ENCODE data around the gene ENPP3.

DNA sequence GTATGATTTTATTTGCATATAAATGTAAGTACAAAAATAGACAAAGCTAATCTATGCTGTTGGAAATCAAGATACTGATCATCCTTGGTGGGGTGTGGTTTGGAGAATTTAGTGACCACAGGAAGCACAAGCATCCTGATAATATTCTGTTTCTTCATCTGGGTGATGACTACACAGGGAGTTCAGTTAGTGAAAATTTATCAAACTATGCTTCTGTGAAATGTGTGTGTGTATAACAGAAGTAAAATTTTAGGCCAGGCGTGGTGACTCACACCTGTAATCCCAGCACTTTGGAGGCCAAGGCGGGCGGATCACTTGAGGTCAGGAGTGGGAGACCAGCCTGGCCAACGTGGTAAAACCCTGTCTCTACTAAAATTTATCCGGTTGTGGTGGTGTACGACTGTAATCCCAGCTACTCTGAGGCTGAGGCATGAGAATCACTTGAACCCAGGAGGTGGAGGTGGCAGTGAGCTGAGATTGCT is 20.6 kb downstream of the ENPP3 start:
- TF ChIP-seq, protein P1, sequence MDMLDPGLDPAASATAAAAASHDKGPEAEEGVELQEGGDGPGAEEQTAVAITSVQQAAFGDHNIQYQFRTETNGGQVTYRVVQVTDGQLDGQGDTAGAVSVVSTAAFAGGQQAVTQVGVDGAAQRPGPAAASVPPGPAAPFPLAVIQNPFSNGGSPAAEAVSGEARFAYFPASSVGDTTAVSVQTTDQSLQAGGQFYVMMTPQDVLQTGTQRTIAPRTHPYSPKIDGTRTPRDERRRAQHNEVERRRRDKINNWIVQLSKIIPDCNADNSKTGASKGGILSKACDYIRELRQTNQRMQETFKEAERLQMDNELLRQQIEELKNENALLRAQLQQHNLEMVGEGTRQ (IDR thresholded peaks at IDR 0.05; ENCODE audit: borderline replicate concordance, low read depth, low read length) = no peak
- TF ChIP-seq, protein P2, sequence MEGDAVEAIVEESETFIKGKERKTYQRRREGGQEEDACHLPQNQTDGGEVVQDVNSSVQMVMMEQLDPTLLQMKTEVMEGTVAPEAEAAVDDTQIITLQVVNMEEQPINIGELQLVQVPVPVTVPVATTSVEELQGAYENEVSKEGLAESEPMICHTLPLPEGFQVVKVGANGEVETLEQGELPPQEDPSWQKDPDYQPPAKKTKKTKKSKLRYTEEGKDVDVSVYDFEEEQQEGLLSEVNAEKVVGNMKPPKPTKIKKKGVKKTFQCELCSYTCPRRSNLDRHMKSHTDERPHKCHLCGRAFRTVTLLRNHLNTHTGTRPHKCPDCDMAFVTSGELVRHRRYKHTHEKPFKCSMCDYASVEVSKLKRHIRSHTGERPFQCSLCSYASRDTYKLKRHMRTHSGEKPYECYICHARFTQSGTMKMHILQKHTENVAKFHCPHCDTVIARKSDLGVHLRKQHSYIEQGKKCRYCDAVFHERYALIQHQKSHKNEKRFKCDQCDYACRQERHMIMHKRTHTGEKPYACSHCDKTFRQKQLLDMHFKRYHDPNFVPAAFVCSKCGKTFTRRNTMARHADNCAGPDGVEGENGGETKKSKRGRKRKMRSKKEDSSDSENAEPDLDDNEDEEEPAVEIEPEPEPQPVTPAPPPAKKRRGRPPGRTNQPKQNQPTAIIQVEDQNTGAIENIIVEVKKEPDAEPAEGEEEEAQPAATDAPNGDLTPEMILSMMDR (IDR thresholded peaks at IDR 0.05) = no peak
- TF ChIP-seq MXI1 (IDR thresholded peaks at IDR 0.05; ENCODE audit: low read depth, low read length) (no peak), JUND (IDR thresholded peaks at IDR 0.05) (no peak), EZH2phosphoT487 (IDR thresholded peaks at IDR 0.05; ENCODE audit: borderline replicate concordance, low read depth) (no peak), POLR2AphosphoS5 (IDR thresholded peaks at IDR 0.05; ENCODE audit: low read depth, low read length) (no peak), ELF1 (IDR thresholded peaks at IDR 0.05) (no peak), RXRA (IDR thresholded peaks at IDR 0.05; ENCODE audit: borderline replicate concordance, low read depth) (no peak), GABPA (IDR thresholded peaks at IDR 0.05; ENCODE audit: low read depth) (no peak)
- TF ChIP-seq, protein P3, sequence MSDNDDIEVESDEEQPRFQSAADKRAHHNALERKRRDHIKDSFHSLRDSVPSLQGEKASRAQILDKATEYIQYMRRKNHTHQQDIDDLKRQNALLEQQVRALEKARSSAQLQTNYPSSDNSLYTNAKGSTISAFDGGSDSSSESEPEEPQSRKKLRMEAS (IDR thresholded peaks at IDR 0.05; ENCODE audit: low read depth) = no peak
- TF ChIP-seq, protein P4, sequence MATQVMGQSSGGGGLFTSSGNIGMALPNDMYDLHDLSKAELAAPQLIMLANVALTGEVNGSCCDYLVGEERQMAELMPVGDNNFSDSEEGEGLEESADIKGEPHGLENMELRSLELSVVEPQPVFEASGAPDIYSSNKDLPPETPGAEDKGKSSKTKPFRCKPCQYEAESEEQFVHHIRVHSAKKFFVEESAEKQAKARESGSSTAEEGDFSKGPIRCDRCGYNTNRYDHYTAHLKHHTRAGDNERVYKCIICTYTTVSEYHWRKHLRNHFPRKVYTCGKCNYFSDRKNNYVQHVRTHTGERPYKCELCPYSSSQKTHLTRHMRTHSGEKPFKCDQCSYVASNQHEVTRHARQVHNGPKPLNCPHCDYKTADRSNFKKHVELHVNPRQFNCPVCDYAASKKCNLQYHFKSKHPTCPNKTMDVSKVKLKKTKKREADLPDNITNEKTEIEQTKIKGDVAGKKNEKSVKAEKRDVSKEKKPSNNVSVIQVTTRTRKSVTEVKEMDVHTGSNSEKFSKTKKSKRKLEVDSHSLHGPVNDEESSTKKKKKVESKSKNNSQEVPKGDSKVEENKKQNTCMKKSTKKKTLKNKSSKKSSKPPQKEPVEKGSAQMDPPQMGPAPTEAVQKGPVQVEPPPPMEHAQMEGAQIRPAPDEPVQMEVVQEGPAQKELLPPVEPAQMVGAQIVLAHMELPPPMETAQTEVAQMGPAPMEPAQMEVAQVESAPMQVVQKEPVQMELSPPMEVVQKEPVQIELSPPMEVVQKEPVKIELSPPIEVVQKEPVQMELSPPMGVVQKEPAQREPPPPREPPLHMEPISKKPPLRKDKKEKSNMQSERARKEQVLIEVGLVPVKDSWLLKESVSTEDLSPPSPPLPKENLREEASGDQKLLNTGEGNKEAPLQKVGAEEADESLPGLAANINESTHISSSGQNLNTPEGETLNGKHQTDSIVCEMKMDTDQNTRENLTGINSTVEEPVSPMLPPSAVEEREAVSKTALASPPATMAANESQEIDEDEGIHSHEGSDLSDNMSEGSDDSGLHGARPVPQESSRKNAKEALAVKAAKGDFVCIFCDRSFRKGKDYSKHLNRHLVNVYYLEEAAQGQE (IDR thresholded peaks at IDR 0.05; ENCODE audit: low read depth, low read length) = no peak
- TF ChIP-seq, protein P5, sequence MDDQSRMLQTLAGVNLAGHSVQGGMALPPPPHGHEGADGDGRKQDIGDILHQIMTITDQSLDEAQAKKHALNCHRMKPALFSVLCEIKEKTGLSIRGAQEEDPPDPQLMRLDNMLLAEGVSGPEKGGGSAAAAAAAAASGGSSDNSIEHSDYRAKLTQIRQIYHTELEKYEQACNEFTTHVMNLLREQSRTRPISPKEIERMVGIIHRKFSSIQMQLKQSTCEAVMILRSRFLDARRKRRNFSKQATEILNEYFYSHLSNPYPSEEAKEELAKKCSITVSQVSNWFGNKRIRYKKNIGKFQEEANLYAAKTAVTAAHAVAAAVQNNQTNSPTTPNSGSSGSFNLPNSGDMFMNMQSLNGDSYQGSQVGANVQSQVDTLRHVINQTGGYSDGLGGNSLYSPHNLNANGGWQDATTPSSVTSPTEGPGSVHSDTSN (IDR thresholded peaks at IDR 0.05) = no peak
